Testis (tissue), 3 donors: ENCODE measurements around the gene NHSL1. TPM values are rescaled to one million over a fixed set of nuclear protein-coding genes. Genes with fewer than 3 reads are reported as not detected.
A peak's percentile ranks its signal among the peaks of the same experiment; 100 is the strongest.
"Not testable (repeated sequence)": the region's sequence is repeated elsewhere in the genome, so short reads cannot be mapped to it uniquely, and the experiment has no call there.

ENCODE experiments used
- DNase-seq: peaks from one replicate; pipeline ENCODE4 v3.0.0-alpha.2; 2019
- H3K27ac ChIP-seq, 2 donors: fragments of 200-600 bp; sonication (generic); one replicate each; pipeline ENCODE4 v1.5.1; 2019
- H3K27me3 ChIP-seq: fragments of 200-600 bp; sonication (generic); one replicate; pipeline ENCODE4 v1.5.1; 2019
- H3K36me3 ChIP-seq: fragments of 200-600 bp; sonication (generic); one replicate; pipeline ENCODE4 v1.5.1; 2017; ENCODE audit warnings: low read depth; ENCODE audit errors: missing control alignments
- H3K4me1 ChIP-seq: fragments of 200-600 bp; sonication (generic); one replicate; pipeline ENCODE4 v1.5.1; 2019
- H3K4me3 ChIP-seq, 2 donors: fragments of 200-600 bp; sonication (generic); one replicate each; pipeline ENCODE4 v1.5.1; 2017 to 2019
- H3K9me3 ChIP-seq: fragments of 200-600 bp; sonication (generic); one replicate; pipeline ENCODE4 v1.5.1; 2017
- CTCF ChIP-seq, 3 experiments: fragments of 450-650 bp in 2 of 3; fragments of 200-600 bp in 1 of 3; sonication (generic) in 1 of 3; IDR thresholded peaks; one replicate each; pipeline ENCODE4 v1.5.1; 2016 to 2019; ENCODE audit warnings: antibody characterized with exemption in 3 of 3, mild to moderate bottlenecking in 2 of 3, moderate library complexity in 1 of 3
- POLR2A ChIP-seq: fragments of 450-650 bp; IDR thresholded peaks from one replicate; pipeline ENCODE4 v1.6.1; 2017; ENCODE audit warnings: antibody characterized with exemption, mild to moderate bottlenecking, moderate library complexity
- WGBS, 2 donors: methylation state at CpG; one replicate each; pipeline ENCODE4 v1.1.5; 2018; 5-methylcytosine and 5-hydroxymethylcytosine counted together
- intact Hi-C: fragments of 100-400 bp; cut with DNase I; formaldehyde crosslinking; loops from one replicate; pipeline ENCODE4 v1.15.1; 2023; ENCODE audit warnings: low total_unique reads
- polyA plus RNA-seq: library from polyadenylated mRNA; stranded (reverse); fragments of 350-450 nt; fragmentation: Illumina TruSeq; extraction: RNeasy Lipid Tissue Mini Kit (QIAGEN cat#74804); gene quantifications from one replicate; pipeline ENCODE4 v1.2.3, GENCODE V29; 2014; ENCODE audit warnings: low read depth, low replicate concordance; ENCODE audit not compliant: insufficient read depth
- total RNA-seq, 2 donors: library from RNA; depleted of rRNA; stranded (reverse); fragments of >200 nt; gene quantifications; one replicate each; pipeline ENCODE4 v1.2.3, GENCODE V29; 2016

NHSL1 gene
- total and polyA plus RNA-seq, 3 donors from 2014 or later = 2.5 to 2.7 (median 2.6) TPM

GRCh38 chr6:138428944-138429598 lies 70.2 kb downstream of the NHSL1 start:
- WGBS, 2 donors = 57 to 63% methylated on average over 8 of the region's 8 CpGs
- DNase-seq = no peak
- Histone ChIP-seq H3K9me3 (no peaks in the 10 kb centered on the region), H3K27ac (no peak overlapping the region), H3K4me3 (no peak overlapping the region), H3K4me1 (no peaks in the 10 kb centered on the region), H3K36me3 (no peaks in the 10 kb centered on the region), H3K27me3 (no peaks in the 10 kb centered on the region)
- TF ChIP-seq POLR2A (no peak), CTCF (IDR thresholded peaks at IDR 0.05) (peak in 2 of 3 experiments; percentile 23 to 50)
- intact Hi-C loops = no loop called here

GRCh38 chr6:138427701-138428100 lies 71.6 kb downstream of the NHSL1 start:
- no peak for DNase-seq
- Histone ChIP-seq H3K36me3 (no peaks in the 10 kb centered on the region), H3K27me3 (no peaks in the 10 kb centered on the region), H3K27ac (no peak overlapping the region), H3K9me3 (no peaks in the 10 kb centered on the region), H3K4me1 (no peaks in the 10 kb centered on the region), H3K4me3 (no peak overlapping the region)
- 87 to 92% methylated on average over 8 of the region's 8 CpGs for WGBS, 2 donors
- TF ChIP-seq CTCF (IDR thresholded peaks at IDR 0.05) (no peak), POLR2A (no peak)
- intact Hi-C loops = no loop called here

- H3K4me1 ChIP-seq = no peaks in the 10 kb centered on the region
- intact Hi-C loops = no loop called here
- no peak overlapping the region for H3K27ac ChIP-seq
- H3K9me3 ChIP-seq = no peaks in the 10 kb centered on the region
- WGBS, 2 donors = 86% methylated on average over 5 of the region's 5 CpGs
- no peak overlapping the region for H3K4me3 ChIP-seq
- no peak for DNase-seq
- TF ChIP-seq CTCF (IDR thresholded peaks at IDR 0.05) = no peak
- no peak for TF ChIP-seq POLR2A
- no peaks in the 10 kb centered on the region for H3K36me3 ChIP-seq
- no peaks in the 10 kb centered on the region for H3K27me3 ChIP-seq
Measured at GRCh38 chr6:138426500-138427123, 72.7 kb downstream of the NHSL1 start.

- H3K4me1 ChIP-seq, H3K4me3 ChIP-seq, DNase-seq, H3K27me3 ChIP-seq, H3K27ac ChIP-seq, H3K9me3 ChIP-seq, intact Hi-C loops, H3K36me3 ChIP-seq: not testable (repeated sequence)
- WGBS, 2 donors = 88 to 93% methylated on average over 7 of the region's 7 CpGs
Measured at GRCh38 chr6:138425256-138425655, 74.0 kb downstream of the NHSL1 start.

GRCh38 chr6:138424004-138424904 lies 75.0 kb downstream of the NHSL1 start:
- Histone ChIP-seq H3K27ac (no peak overlapping the region), H3K4me1 (no peaks in the 10 kb centered on the region), H3K4me3 (peak overlapping the region in 1 of 2 donors; percentile 43), H3K27me3 (no peaks in the 10 kb centered on the region), H3K9me3 (no peaks in the 10 kb centered on the region), H3K36me3 (no peaks in the 10 kb centered on the region)
- intact Hi-C loops = no loop called here
- no peak for TF ChIP-seq CTCF (IDR thresholded peaks at IDR 0.05)
- TF ChIP-seq POLR2A = no peak
- no peak for DNase-seq
- 73 to 74% methylated on average over 29 to 48 of the region's 48 CpGs for WGBS, 2 donors
